ENCODE measurements around the gene C1QTNF9.
"Not testable (repeated sequence)": the region's sequence is repeated elsewhere in the genome, so short reads cannot be mapped to it uniquely, and the experiment has no call there.

Gene C1QTNF9

DNA sequence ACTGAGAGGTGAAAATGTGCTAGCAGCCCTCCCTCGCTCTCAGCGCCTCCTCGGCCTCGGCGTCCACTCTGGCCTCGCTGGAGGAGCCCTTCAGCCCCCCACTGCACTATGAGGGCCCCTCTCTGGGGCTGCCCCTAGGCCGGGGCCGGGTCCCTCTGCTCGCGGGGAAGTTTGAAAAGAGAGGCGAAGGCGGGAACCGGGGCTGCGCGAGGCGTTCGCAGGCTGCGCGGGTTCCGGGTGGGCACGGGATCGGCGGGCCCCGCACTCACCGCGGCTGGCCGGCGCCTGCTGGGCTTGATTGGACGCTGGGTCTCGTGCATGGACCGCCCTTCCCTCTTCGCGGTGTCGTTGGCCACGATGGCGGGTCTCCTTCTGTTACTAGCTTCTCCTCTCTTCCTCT is 29.3 kb downstream of the C1QTNF9 start:
- H3K4me3 ChIP-seq (replicated peaks; ENCODE audit: low read depth, low read length) = no peak overlapping the region
- TF ChIP-seq, protein P1, sequence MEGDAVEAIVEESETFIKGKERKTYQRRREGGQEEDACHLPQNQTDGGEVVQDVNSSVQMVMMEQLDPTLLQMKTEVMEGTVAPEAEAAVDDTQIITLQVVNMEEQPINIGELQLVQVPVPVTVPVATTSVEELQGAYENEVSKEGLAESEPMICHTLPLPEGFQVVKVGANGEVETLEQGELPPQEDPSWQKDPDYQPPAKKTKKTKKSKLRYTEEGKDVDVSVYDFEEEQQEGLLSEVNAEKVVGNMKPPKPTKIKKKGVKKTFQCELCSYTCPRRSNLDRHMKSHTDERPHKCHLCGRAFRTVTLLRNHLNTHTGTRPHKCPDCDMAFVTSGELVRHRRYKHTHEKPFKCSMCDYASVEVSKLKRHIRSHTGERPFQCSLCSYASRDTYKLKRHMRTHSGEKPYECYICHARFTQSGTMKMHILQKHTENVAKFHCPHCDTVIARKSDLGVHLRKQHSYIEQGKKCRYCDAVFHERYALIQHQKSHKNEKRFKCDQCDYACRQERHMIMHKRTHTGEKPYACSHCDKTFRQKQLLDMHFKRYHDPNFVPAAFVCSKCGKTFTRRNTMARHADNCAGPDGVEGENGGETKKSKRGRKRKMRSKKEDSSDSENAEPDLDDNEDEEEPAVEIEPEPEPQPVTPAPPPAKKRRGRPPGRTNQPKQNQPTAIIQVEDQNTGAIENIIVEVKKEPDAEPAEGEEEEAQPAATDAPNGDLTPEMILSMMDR (IDR thresholded peaks at IDR 0.05; ENCODE audit: low read depth, low read length, missing control alignments) = no peak
- no peak for DNase-seq (ENCODE audit: extremely low read depth, low read depth)

DNA sequence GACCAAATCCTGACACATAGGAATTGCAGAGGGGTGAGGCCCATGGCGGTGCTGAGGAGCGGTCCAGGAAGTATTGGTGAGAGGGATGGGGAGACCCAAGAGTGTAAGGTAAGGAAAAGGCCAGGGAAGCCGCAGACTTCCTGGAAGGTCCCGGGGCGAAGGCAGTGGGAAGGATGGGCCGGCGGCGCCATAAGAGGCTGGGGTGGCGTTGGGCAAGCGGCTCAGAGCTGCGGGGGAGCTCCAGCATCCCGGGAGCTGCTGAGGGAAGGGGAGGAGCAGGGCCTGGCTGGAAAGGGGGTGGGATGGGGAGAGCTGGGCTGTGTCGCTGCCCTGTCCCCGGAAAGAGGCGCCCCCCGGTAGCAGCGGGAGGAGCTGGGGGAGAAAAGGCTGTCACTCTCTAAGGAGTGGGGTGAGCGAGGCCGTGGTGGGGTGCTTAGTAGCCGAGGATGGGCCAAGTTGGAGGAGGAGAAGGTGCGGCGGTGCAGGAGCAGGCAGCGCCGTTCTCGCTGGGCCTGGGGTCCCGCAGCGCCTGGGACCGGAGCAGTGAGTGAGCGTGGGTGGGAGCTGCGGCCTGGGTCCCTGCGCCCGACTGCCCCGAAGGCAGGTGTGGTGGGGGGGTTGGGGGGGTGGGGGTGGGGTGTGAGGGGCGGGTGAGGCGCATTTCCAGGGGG is 30.7 kb downstream of the C1QTNF9 start:
- H3K4me3 ChIP-seq (replicated peaks; ENCODE audit: low read depth, low read length) = no peak overlapping the region
- no peak for DNase-seq (ENCODE audit: extremely low read depth, low read depth)
- TF ChIP-seq, protein P1 (IDR thresholded peaks at IDR 0.05; ENCODE audit: low read depth, low read length, missing control alignments) = no peak

DNA sequence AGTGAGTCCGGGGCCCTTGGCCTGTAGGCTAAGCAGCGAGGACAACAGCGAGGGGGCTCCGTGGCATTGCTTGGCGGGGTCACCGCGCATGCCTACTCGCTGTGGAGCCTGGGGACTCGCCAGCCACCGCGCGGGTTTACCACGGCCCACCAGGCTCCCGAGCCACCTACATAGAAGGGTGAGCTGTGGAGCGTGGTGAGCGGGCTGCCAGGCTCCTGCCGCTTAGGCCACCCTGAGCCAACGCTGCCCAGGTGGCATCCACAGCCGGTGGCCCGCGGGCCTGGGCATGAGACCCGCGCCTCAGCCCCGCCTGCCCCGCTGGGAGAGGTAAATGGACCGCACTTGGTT is 31.2 kb downstream of the C1QTNF9 start:
- no peak for DNase-seq (ENCODE audit: extremely low read depth, low read depth)
- no peak overlapping the region for H3K4me3 ChIP-seq (replicated peaks; ENCODE audit: low read depth, low read length)
- TF ChIP-seq, protein P1 (IDR thresholded peaks at IDR 0.05; ENCODE audit: low read depth, low read length, missing control alignments) = no peak

DNA sequence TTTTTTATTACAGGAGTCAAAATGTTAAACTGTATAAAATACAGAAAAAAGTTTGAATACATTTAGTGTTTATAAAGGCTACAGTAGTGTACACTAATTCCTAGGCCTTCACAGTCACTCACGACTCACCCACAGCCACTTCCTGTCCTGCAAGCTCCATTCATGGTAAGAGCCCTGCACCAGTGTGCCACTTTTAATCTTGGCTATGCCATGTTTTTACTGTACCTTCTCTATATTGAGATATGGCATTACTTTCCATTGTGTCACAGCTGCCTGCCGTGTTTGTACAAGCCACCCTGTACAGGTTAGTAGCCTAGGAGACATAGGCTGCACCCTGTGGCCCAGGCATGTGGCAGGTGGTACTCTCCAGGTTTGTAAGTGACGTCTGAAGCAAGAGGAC is 32.1 kb downstream of the C1QTNF9 start:
- TF ChIP-seq, protein P1 (IDR thresholded peaks at IDR 0.05; ENCODE audit: low read depth, low read length, missing control alignments) = no peak
- no peak overlapping the region for H3K4me3 ChIP-seq (replicated peaks; ENCODE audit: low read depth, low read length)
- DNase-seq (ENCODE audit: extremely low read depth, low read depth) = peak; percentile 15

DNA sequence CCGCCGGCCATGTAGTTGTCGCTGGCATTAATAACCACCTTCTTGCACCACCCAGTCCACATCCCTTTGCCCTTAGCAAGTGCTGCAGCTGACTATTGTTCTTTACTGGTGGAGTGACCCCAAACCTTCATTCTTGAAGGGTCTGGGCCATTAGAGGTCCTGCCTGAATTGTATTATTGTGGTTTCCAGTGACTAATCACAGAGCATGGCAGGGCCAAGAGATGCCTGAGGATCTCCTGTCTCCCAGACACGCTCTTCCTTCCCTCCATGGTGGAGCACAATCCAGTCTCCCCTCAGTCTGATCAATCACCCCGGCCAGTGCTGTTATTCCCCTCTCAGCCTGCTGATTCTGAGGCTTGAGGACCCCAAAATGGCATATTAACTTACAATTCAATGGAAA is 39.0 kb downstream of the C1QTNF9 start:
- H3K4me3 ChIP-seq (replicated peaks; ENCODE audit: low read depth, low read length) = no peak overlapping the region
- TF ChIP-seq, protein P1 (IDR thresholded peaks at IDR 0.05; ENCODE audit: low read depth, low read length, missing control alignments) = no peak
- no peak for DNase-seq (ENCODE audit: extremely low read depth, low read depth)

DNA sequence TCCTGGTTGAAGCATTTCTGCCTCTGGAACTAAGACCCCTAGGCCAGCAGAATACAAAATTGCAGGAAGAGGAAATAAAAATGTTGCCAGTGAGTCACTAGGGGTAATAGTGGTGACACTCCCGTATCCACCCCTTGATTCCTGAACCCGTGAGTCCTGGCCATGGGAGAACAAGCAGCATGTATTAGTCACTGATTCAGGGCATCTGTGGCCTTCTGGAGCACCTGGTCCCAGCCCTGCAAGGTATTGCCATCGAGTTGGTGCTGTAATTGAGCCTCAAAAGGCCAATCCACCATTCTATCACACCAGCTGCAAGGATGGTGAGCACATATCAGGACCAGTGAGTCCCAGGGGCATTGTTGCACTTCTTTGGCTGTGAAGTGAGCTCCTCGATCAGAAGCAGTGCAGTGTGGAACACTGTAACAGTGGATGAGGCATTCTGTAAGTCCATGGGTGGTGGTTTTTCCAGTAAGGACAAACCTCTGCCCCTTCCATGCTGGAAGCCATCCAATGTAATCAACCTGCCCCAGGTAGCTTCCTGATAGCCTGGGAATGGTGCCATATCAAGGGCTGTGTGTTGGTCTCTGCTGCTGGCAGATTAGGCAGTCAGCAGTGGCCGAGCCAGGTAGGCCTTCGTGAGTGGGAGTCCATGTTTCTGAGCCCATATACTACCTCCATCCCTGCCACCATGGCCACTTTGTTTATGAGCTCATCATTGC is 39.6 kb downstream of the C1QTNF9 start:
- H3K4me3 ChIP-seq (replicated peaks; ENCODE audit: low read depth, low read length) = no peak overlapping the region
- TF ChIP-seq, protein P1 (IDR thresholded peaks at IDR 0.05; ENCODE audit: low read depth, low read length, missing control alignments) = no peak
- DNase-seq (ENCODE audit: extremely low read depth, low read depth) = no peak

DNA sequence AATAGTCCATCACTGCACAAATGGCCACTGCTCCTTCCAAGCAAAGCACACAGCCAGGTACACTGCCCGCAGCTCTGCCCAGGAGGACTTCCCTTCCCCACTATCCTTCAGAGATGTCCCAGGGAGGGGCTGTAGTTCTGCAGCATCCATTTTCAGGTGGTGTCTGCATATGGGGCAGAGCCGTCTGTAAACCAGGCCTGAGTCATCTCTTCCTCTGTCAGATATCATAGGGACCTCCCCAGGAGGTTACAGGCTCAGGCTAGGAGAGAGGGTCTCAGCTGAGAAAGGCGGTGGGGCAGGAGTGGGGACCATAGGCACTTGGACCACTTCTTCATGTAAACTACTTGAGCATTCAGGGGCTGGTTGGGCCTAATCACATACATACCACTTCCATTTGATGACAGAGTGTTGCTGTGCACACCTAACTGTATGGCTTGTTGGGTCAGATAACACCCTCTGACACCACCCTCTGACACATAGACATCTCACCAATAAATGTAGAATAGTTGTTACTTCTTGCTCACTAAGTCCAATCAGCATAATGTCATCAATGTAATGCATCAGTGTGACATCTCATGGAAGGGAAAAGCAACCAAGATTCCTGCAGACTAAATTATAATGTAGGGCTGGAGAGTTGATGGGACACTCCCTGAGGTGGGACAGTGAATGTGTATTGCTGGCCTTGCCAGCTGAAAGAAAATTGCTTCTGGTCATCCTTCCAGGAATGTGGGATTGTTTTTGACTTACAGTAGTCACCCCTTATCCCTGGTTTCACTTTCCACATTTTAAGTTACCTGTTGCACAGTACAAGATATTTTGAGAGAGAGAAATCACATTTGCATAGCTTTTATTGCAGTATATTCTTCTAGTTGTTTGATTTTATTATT is 40.6 kb downstream of the C1QTNF9 start:
- not testable (repeated sequence) for DNase-seq (ENCODE audit: extremely low read depth, low read depth); H3K4me3 ChIP-seq (replicated peaks; ENCODE audit: low read depth, low read length)

Data from HFF-Myc (cell line).